WTC11 (cell line): Measurements from ENCODE around the gene ERCC6.

Experiments used
- ATF1 ChIP-seq: sonication (generic); formaldehyde crosslinking; IDR thresholded peaks from 2 replicates; pipeline ENCODE4 v1.8.1; 2023; ENCODE audit warnings: mild to moderate bottlenecking, moderate library complexity, missing genetic modification reagents
- ATF2 ChIP-seq: sonication (generic); formaldehyde crosslinking; IDR thresholded peaks from 2 replicates; pipeline ENCODE4 v1.8.1; 2022; ENCODE audit warnings: low read depth, missing genetic modification reagents, borderline replicate concordance
- ELF4 ChIP-seq: sonication (generic); formaldehyde crosslinking; IDR thresholded peaks from 2 replicates; pipeline ENCODE4 v1.8.1; 2022; ENCODE audit warnings: low read depth, mild to moderate bottlenecking, moderate library complexity, missing genetic modification reagents
- ESRRA ChIP-seq: sonication (generic); formaldehyde crosslinking; IDR thresholded peaks from 2 replicates; pipeline ENCODE4 v1.8.1; 2022; ENCODE audit warnings: mild to moderate bottlenecking, missing genetic modification reagents, borderline replicate concordance
- FOXJ3 ChIP-seq: sonication (generic); formaldehyde crosslinking; IDR thresholded peaks from 2 replicates; pipeline ENCODE4 v1.9.0; 2021; ENCODE audit warnings: missing genetic modification reagents, mild to moderate bottlenecking, borderline replicate concordance
- FOXK1 ChIP-seq: sonication (generic); formaldehyde crosslinking; IDR thresholded peaks from 2 replicates; pipeline ENCODE4 v1.8.0; 2022; ENCODE audit warnings: mild to moderate bottlenecking, moderate library complexity, missing genetic modification reagents
- GABPB1 ChIP-seq: sonication (generic); formaldehyde crosslinking; IDR thresholded peaks from 2 replicates; pipeline ENCODE4 v1.8.1; 2023; ENCODE audit warnings: mild to moderate bottlenecking, missing genetic modification reagents
- HMGA2 ChIP-seq: fragments of 250-450 bp; sonication (Bioruptor Pico); IDR thresholded peaks from 2 replicates; pipeline ENCODE4 v1.4.0; 2021; ENCODE audit warnings: mild to moderate bottlenecking, moderate library complexity
- MAX ChIP-seq: sonication (generic); formaldehyde crosslinking; IDR thresholded peaks from 2 replicates; pipeline ENCODE4 v1.8.0; 2022; ENCODE audit warnings: mild to moderate bottlenecking, missing genetic modification reagents
- USF2 ChIP-seq: sonication (generic); formaldehyde crosslinking; IDR thresholded peaks from 2 replicates; pipeline ENCODE4 v1.8.1; 2023; ENCODE audit warnings: mild to moderate bottlenecking, missing genetic modification reagents, moderate library complexity
- TF ChIP-seq, protein P1 (sequence below): fragments of 200-600 bp; IDR thresholded peaks from 2 replicates; pipeline ENCODE4 v1.8.0; 2022; ENCODE audit warnings: antibody characterized with exemption
- TF ChIP-seq, protein P2 (sequence below): sonication (generic); formaldehyde crosslinking; IDR thresholded peaks from 2 replicates; pipeline ENCODE4 v1.8.0; 2022; ENCODE audit warnings: mild to moderate bottlenecking, missing genetic modification reagents
- TF ChIP-seq, protein P3 (sequence below): sonication (generic); formaldehyde crosslinking; IDR thresholded peaks from 2 replicates; pipeline ENCODE4 v1.8.1; 2022; ENCODE audit warnings: missing genetic modification reagents, borderline replicate concordance
- TF ChIP-seq, protein P4 (sequence below): sonication (generic); formaldehyde crosslinking; conservative IDR thresholded peaks from 2 replicates; pipeline ENCODE4 v1.8.1; 2022; ENCODE audit warnings: mild to moderate bottlenecking, missing genetic modification reagents

DNA sequence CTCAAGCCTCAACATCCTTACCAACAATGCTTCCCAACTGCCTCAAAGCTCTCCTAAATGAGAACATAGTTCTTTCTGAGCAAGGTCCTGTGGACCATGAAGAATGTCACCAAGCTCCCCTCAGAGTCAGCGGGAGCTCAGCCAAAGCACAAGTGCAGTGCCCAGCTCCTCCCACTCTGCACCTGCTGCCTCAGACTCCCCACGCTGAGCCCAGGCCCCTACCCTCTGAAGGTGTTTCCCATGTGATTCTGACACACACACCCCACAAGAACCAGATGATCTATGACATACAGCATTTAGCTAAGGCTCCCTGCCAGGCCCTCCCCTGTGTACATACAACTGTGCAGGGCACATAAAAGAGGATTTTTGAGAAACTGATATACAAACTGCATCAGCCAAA lies 19.2 kb downstream of the ERCC6 start:
- TF ChIP-seq HMGA2 (CRISPR knock-in tag) (no peak), MAX (CRISPR knock-in tag) (no peak), GABPB1 (CRISPR knock-in tag) (no peak), FOXK1 (CRISPR knock-in tag) (no peak), ELF4 (CRISPR knock-in tag) (no peak), ATF1 (no peak), FOXJ3 (CRISPR knock-in tag) (no peak), USF2 (CRISPR knock-in tag) (no peak), ESRRA (CRISPR knock-in tag) (no peak), ATF2 (CRISPR knock-in tag) (no peak)
- TF ChIP-seq, protein P1, sequence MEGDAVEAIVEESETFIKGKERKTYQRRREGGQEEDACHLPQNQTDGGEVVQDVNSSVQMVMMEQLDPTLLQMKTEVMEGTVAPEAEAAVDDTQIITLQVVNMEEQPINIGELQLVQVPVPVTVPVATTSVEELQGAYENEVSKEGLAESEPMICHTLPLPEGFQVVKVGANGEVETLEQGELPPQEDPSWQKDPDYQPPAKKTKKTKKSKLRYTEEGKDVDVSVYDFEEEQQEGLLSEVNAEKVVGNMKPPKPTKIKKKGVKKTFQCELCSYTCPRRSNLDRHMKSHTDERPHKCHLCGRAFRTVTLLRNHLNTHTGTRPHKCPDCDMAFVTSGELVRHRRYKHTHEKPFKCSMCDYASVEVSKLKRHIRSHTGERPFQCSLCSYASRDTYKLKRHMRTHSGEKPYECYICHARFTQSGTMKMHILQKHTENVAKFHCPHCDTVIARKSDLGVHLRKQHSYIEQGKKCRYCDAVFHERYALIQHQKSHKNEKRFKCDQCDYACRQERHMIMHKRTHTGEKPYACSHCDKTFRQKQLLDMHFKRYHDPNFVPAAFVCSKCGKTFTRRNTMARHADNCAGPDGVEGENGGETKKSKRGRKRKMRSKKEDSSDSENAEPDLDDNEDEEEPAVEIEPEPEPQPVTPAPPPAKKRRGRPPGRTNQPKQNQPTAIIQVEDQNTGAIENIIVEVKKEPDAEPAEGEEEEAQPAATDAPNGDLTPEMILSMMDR, result no peak
- TF ChIP-seq, protein P2, sequence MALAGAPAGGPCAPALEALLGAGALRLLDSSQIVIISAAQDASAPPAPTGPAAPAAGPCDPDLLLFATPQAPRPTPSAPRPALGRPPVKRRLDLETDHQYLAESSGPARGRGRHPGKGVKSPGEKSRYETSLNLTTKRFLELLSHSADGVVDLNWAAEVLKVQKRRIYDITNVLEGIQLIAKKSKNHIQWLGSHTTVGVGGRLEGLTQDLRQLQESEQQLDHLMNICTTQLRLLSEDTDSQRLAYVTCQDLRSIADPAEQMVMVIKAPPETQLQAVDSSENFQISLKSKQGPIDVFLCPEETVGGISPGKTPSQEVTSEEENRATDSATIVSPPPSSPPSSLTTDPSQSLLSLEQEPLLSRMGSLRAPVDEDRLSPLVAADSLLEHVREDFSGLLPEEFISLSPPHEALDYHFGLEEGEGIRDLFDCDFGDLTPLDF (CRISPR knock-in tag), result no peak
- TF ChIP-seq, protein P3, sequence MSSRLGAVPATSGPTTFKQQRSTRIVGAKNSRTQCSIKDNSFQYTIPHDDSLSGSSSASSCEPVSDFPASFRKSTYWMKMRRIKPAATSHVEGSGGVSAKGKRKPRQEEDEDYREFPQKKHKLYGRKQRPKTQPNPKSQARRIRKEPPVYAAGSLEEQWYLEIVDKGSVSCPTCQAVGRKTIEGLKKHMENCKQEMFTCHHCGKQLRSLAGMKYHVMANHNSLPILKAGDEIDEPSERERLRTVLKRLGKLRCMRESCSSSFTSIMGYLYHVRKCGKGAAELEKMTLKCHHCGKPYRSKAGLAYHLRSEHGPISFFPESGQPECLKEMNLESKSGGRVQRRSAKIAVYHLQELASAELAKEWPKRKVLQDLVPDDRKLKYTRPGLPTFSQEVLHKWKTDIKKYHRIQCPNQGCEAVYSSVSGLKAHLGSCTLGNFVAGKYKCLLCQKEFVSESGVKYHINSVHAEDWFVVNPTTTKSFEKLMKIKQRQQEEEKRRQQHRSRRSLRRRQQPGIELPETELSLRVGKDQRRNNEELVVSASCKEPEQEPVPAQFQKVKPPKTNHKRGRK (CRISPR knock-in tag), result no peak
- TF ChIP-seq, protein P4, sequence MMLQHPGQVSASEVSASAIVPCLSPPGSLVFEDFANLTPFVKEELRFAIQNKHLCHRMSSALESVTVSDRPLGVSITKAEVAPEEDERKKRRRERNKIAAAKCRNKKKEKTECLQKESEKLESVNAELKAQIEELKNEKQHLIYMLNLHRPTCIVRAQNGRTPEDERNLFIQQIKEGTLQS (CRISPR knock-in tag), result no peak
